ENCODE data around the gene HDAC4.

- no peak for TF ChIP-seq CTCF (IDR thresholded peaks at IDR 0.05; ENCODE audit: poor library complexity)
- no peak for TF ChIP-seq EZH2 (IDR thresholded peaks at IDR 0.05; ENCODE audit: borderline replicate concordance)
Observed at GRCh38 chr2:239235311-239235710, 165.5 kb downstream of the HDAC4 start.
